Liver (tissue), 9 donors: ENCODE data around the gene EME1. TPM values are rescaled to one million over a fixed set of nuclear protein-coding genes. Genes with fewer than 3 reads are reported as not detected.

Experiments used
- DNase-seq: peaks from one replicate; pipeline ENCODE4 v3.0.0-alpha.2; 2017; ENCODE audit warnings: low spot score
- H3K27ac ChIP-seq, 2 donors: one replicate each; pipeline ENCODE4 v1.7.0; 2013; ENCODE audit warnings: inconsistent platforms in 2 of 2, low read length in 2 of 2, control low read depth in 1 of 2, low read depth in 1 of 2, mild to moderate bottlenecking in 1 of 2
- H3K27me3 ChIP-seq, 4 donors: one replicate each; pipeline versions ENCODE4 v1.6.1 to v1.7.0; 2013; ENCODE audit warnings: low read length in 3 of 4, inconsistent platforms in 1 of 4, mild to moderate bottlenecking in 1 of 4, moderate library complexity in 1 of 4; ENCODE audit not compliant: control insufficient read depth in 4 of 4, insufficient read depth in 4 of 4
- H3K36me3 ChIP-seq, 4 donors: one replicate each; pipeline versions ENCODE4 v1.6.1 to v1.7.0; 2013; ENCODE audit warnings: low read length in 3 of 4, mild to moderate bottlenecking in 3 of 4, low read depth in 1 of 4, moderate library complexity in 1 of 4; ENCODE audit not compliant: control insufficient read depth in 4 of 4, insufficient read depth in 3 of 4
- H3K4me1 ChIP-seq, 4 donors: one replicate each; pipeline versions ENCODE4 v1.6.1 to v1.7.0; 2013; ENCODE audit warnings: low read length in 3 of 4, mild to moderate bottlenecking in 3 of 4, moderate library complexity in 1 of 4; ENCODE audit not compliant: control insufficient read depth in 4 of 4, insufficient read depth in 4 of 4
- H3K4me3 ChIP-seq, 3 donors: one replicate each; pipeline versions ENCODE4 v1.6.1 to v1.7.0; 2013; ENCODE audit warnings: low read length in 3 of 3, control low read depth in 1 of 3, low read depth in 1 of 3, mild to moderate bottlenecking in 1 of 3
- H3K9ac ChIP-seq, 2 donors: one replicate each; pipeline ENCODE4 v1.7.0; 2013; ENCODE audit warnings: low read length in 2 of 2, mild to moderate bottlenecking in 2 of 2, moderate library complexity in 2 of 2, control low read depth in 1 of 2, low read depth in 1 of 2
- H3K9me3 ChIP-seq, 4 donors: one replicate each; pipeline versions ENCODE4 v1.6.1 to v1.7.0; 2013; ENCODE audit warnings: low read length in 3 of 4; ENCODE audit not compliant: control insufficient read depth in 4 of 4
- ATF3 ChIP-seq: IDR thresholded peaks from 2 replicates; pipeline ENCODE4 v1.6.1; 2016; ENCODE audit warnings: antibody characterized with exemption
- EGR1 ChIP-seq, 2 donors: IDR thresholded peaks; 2 replicates each; pipeline ENCODE4 v1.6.1; 2016 to 2018; ENCODE audit warnings: antibody characterized with exemption in 2 of 2, low read depth in 2 of 2
- FOXA2 ChIP-seq: IDR thresholded peaks from 2 replicates; pipeline ENCODE4 v1.6.1; 2016; ENCODE audit warnings: antibody characterized with exemption
- GABPA ChIP-seq, 2 donors: IDR thresholded peaks in 1 of 2; conservative IDR thresholded peaks in 1 of 2; 2 replicates each; pipeline ENCODE4 v1.6.1; 2016; ENCODE audit warnings: antibody characterized with exemption in 2 of 2, mild to moderate bottlenecking in 1 of 2, moderate library complexity in 1 of 2
- HNF4A ChIP-seq, 2 donors: conservative IDR thresholded peaks; 2 replicates each; pipeline ENCODE4 v1.6.1; 2016; ENCODE audit warnings: antibody characterized with exemption in 2 of 2, mild to moderate bottlenecking in 2 of 2
- HNF4G ChIP-seq: IDR thresholded peaks from 2 replicates; pipeline ENCODE4 v1.6.1; 2016; ENCODE audit warnings: antibody characterized with exemption
- JUND ChIP-seq, 2 donors: IDR thresholded peaks; 2 replicates each; pipeline ENCODE4 v1.6.1; 2016; ENCODE audit warnings: antibody characterized with exemption in 2 of 2
- RAD21 ChIP-seq, 2 donors: IDR thresholded peaks; 2 replicates each; pipeline ENCODE4 v1.6.1; 2016; ENCODE audit warnings: antibody characterized with exemption in 2 of 2, mild to moderate bottlenecking in 2 of 2
- REST ChIP-seq: IDR thresholded peaks from 2 replicates; pipeline ENCODE4 v1.6.1; 2016; ENCODE audit warnings: antibody characterized with exemption, mild to moderate bottlenecking
- SP1 ChIP-seq: IDR thresholded peaks from 2 replicates; pipeline ENCODE4 v1.6.1; 2018; ENCODE audit warnings: antibody characterized with exemption, mild to moderate bottlenecking
- TAF1 ChIP-seq: conservative IDR thresholded peaks from 2 replicates; pipeline ENCODE4 v1.6.1; 2016; ENCODE audit warnings: antibody characterized with exemption, mild to moderate bottlenecking
- YY1 ChIP-seq: IDR thresholded peaks from 2 replicates; pipeline ENCODE4 v1.6.1; 2016; ENCODE audit warnings: antibody characterized with exemption, mild to moderate bottlenecking
- ZBTB33 ChIP-seq: IDR thresholded peaks from 2 replicates; pipeline ENCODE4 v1.6.1; 2016; ENCODE audit warnings: antibody characterized with exemption
- WGBS: extraction: QIAGEN DNeasy Blood & Tissue Kit; methylation state at CpG from one replicate; pipeline ENCODE4 v1.1.7; 2013; 5-methylcytosine and 5-hydroxymethylcytosine counted together
- polyA plus RNA-seq, 2 donors: library from polyadenylated mRNA; stranded (reverse) in 1 of 2; unstranded in 1 of 2; fragments of 200-250 nt in 1 of 2; fragments of >200 nt in 1 of 2; fragmentation: Nextera tagmentation in 1 of 2; extraction: Ambion mirVana in 1 of 2; gene quantifications; one replicate each; pipeline versions ENCODE4 v1.2.1 to v1.2.3, GENCODE V29; 2013 to 2015
- total RNA-seq, 2 donors: library from RNA; depleted of rRNA; stranded (reverse); fragments of >200 nt; gene quantifications; one replicate each; pipeline ENCODE4 v1.2.3, GENCODE V29; 2014
- donor health status: healthy.
- donor health status: healthy.
- donor health status: healthy.
- donor health status: healthy.
- donor health status: healthy.

The EME1 gene
- total and polyA plus RNA-seq, 4 donors = 0.08 to 3.4 (median 0.35) TPM

- Histone ChIP-seq H3K27ac (no peak overlapping the region), H3K9me3 (no peaks in the 10 kb centered on the region), H3K36me3 (no peaks in the 10 kb centered on the region), H3K4me1 (peaks cover 6 to 17% (median 11%) of the 10 kb centered on the region in 4 donors), H3K9ac (no peak overlapping the region), H3K4me3 (no peak overlapping the region), H3K27me3 (no peaks in the 10 kb centered on the region)
- TF ChIP-seq EGR1 (IDR thresholded peaks at IDR 0.05; ENCODE audit: low read depth in 2 of 2) (no peak), RAD21 (IDR thresholded peaks at IDR 0.05) (no peak), GABPA (IDR thresholded peaks at IDR 0.05 in 1 of 2, conservative IDR thresholded peaks at IDR 0.05 in 1 of 2) (no peak), TAF1 (no peak), HNF4G (no peak), ZBTB33 (no peak), YY1 (no peak), FOXA2 (no peak), JUND (IDR thresholded peaks at IDR 0.05) (no peak)
- WGBS = 74% methylated on average over 13 of the region's 13 CpGs
- DNase-seq = no peak
These were observed 28.2 kb upstream of the EME1 start for GRCh38 chr17:50344731-50345365.

GRCh38 chr17:50345432-50346312, 27.4 kb upstream of the EME1 start, which contains the start of gene XYLT2:
TSS of gene XYLT2 (plus strand) at chr17:50346126. CDS start at chr17:50346141, 15 bp downstream.
- 3% methylated on average over 87 of the region's 87 CpGs for WGBS

More at GRCh38 chr17:50345432-50346312, 27.4 kb upstream of the EME1 start, which contains the start of gene XYLT2:
- H3K4me3 ChIP-seq = peak within 1 kb of the TSS; percentile 62 to 92 (median 75)
- peaks cover 6 to 17% (median 11%) of the 10 kb centered on the region in 4 donors for H3K4me1 ChIP-seq
- peak within 1 kb of the TSS in 1 of 2 donors; percentile 10 for H3K9ac ChIP-seq
- no peaks in the 10 kb centered on the region for H3K36me3 ChIP-seq
- H3K9me3 ChIP-seq = no peaks in the 10 kb centered on the region
- H3K27ac ChIP-seq = peak within 1 kb of the TSS in 1 of 2 donors; percentile 43
- TF ChIP-seq HNF4A (conservative IDR thresholded peaks at IDR 0.05) (peak in 1 of 2 donors; percentile 49), ATF3 (no peak), SP1 (no peak), REST (no peak), GABPA (IDR thresholded peaks at IDR 0.05 in 1 of 2, conservative IDR thresholded peaks at IDR 0.05 in 1 of 2) (no peak)
- peak; percentile 89 for DNase-seq
- no peaks in the 10 kb centered on the region for H3K27me3 ChIP-seq
